Suppressor macrophage treated with lipopolysaccharide for 1 hour (primary cell): ENCODE data around the gene TTF2.
A peak's percentile ranks its signal among the peaks of the same experiment; 100 is the strongest.
"Not testable (repeated sequence)": the region's sequence is repeated elsewhere in the genome, so short reads cannot be mapped to it uniquely, and the experiment has no call there.

Experiments used
- DNase-seq, 3 donors: peaks; one replicate each; pipeline ENCODE4 v3.0.0-alpha.2; 2020 to 2022

Gene TTF2

DNA sequence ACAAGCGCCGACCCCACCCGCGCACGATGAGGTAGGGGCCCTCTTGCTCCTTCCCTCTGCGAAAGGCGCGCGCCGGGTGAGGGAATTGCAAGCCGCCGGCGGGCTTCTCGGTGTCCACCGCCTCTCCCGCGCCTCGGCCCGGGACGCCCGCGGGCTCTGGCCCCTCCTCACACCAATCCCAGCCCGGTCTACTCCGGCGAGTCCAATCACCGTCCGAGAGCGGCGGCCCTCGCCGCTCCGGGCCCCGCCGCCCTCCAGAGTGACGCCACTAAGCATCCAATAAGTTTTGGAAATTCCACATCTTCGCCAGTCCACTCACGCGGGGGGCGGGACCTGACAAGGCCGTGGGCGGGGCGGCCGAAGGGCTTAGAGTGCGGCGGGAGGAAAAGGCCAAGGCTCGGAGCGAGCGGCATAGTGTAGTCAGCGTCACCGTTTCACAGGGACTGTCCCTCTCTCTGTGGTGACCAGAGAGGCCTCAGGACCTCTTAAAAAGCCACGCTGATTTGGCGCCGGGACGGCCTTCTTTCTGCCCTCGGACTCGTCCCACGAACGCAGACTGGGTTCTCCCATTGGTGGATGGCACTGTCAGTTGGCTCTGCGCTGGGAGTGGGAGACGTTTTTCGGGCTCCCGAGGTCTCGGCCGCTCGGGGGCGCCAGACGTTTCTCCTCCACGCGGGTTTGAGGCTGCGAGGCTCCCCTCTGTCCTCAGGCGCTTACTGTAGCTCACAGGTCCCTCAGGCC is 61.6 kb downstream of the TTF2 start, which contains the start of gene TRIM45:
Gene TRIM45, minus strand, starts transcription at position 161 of the 741 bp plus-strand sequence. CDS start 548 bp downstream, outside the sequence.
- peak; percentile 98 to 99 (median 99) for DNase-seq

DNA sequence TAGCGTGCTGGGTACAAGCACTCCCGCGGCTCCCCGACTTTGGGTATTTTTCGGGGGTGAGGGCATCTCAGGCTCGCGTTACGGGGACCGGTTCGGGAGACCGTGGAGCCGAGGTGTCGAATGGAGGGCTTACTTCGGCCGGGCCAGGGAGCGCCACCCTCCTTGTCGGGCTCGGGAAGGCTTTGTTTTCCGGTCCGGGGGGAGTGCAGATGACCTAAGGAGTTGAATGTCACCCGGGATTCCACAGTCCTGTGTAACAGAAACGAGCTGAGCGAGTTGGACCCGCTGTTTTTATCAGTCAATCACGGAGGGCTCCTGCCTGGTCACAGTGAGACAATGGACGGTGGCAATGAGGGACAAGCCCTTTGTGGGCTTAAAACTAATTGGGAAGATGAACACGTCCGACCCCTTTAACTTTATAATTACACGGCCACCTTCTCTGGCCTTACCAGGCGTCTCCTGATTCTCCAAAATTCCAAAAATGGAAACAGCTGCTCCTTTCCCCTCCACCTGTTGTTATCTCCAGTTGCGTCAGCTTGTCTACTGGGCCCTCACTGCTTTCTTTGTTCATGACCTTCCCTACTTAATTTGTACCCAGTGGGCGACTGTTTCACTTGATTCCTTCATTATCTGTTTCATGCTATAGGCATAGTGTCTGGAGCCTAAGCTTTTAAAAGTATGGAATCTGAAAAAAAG is 62.4 kb downstream of the TTF2 start:
- peak in 1 of 3 donors; percentile 2 for DNase-seq

DNA sequence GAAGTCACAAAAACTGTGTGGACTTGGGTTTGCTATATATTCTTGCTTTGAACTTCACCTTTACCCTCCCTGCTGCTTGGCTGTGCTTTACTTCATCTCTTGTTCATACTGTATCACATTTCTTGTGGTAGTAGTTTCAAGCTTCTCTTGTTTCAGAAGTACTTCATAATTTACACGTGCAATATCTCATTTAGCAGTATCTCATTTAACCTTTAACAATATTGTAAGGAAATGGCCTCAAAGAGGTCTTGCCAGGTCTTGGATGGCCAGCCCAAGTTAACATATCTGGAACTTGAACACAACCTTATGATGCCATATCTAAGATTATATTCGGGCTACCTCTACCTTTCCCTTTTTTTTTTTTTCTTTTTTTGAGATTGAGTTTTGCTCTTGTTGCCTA is 63.1 kb downstream of the TTF2 start:
- no peak for DNase-seq

DNA sequence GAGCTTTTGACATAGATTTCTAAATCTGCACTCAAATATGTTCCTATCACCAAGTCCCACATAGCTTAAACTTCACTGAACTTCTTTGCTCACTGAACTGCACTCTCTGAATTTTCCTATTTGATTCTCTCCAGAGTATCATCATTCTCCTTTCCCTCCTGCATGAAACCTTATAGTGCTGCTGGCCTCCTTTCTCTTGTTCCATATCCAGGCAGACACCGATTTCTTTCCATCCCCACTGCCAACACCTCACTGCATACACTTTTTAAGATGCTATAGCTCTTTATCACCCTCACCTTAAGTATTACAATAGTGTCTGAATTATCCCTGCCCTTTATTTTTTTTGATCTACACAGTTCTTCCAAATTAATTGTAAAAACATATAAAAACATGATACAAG is 64.5 kb downstream of the TTF2 start:
- no peak for DNase-seq

DNA sequence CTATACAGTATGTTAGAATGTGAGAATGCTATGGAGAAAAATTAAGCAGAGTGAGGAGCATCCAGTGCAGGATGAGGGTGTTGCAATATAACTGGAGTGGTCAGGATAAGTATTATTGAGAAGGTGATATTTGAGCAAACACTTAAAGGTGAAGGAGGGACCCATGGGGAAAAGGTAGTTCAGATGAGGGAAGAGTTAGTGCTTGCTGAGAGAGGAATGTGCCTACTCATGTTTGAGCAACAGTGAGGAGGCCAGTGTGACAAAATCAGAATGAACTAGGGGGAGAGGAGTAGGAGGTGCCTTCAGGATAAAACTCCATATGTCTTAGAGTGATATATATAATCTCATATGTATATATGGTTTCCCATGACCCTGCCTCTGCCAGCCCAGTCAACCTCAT is 67.7 kb downstream of the TTF2 start:
- no peak for DNase-seq

DNA sequence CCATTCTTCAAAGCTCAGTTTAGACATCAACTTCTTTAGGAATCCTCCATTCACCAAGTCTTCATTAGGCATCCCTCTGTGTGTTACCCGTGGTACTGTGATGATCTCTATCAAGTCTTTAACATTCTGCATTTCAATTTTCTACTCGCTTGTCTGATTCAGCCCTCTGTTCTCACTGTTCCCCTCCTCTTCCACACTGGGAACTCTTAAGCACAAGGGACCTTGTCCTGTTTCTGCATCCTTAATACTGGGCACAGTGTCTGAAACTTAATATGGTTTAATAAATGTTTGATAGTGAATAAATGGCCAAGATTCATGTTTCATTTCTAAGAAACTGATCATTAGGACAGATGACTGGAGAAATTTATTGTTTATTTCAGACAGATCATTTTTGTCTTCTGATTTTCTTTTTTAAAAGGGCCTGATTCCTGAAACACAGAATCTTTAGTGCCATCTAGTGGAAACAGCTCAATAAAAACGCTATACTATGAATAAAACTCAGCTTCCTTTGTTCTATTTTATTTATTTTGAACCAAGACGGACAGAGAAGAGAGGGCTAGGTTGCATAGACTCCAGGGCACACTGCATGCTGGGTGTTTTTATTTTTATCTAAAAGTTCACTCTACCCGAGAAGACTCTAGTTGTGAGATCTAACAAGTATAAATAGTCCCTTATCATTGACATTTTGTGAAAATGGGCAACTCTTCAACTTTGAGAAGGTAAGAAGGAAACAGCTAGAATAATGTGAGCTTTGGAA is 68.4 kb downstream of the TTF2 start:
- DNase-seq = peak; percentile 40 to 72 (median 64)

DNA sequence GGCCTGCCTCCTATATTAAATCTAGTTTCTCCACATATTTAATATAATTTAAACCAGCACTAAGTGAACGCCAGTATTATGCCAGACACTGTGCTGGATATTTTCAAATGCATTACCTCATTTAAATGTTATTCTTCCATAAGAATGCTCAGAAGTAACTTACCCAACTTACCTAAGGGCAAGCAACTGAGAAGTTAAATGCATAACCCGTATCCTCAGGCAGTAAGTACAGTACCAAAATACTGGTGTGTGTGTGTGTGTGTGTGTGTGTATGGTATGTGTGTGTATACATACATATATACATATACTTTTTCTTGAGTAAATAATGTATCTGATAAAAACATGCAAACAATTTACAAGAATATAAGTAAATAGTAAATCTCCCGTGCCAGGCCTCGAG is 70.4 kb downstream of the TTF2 start:
- DNase-seq = no peak

DNA sequence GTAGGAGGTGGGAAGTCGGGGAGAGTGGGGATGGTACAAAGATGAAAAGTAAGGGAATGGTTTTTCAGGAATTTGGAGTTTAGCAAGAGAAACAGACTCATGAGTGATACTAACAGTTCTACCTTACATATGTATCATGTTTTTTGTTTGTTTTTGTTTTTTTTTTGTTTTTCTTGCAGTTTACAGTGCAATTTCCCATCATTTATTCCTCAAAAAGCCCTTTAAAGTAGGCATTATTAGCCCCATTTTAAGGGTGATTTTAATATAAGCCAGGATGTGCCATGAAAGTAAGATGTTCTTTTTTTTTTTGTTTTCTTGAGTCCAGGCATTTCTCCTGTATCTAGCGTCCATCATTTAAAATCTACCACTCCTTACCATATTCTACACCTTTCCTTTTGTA is 75.2 kb downstream of the TTF2 start:
- no peak for DNase-seq

DNA sequence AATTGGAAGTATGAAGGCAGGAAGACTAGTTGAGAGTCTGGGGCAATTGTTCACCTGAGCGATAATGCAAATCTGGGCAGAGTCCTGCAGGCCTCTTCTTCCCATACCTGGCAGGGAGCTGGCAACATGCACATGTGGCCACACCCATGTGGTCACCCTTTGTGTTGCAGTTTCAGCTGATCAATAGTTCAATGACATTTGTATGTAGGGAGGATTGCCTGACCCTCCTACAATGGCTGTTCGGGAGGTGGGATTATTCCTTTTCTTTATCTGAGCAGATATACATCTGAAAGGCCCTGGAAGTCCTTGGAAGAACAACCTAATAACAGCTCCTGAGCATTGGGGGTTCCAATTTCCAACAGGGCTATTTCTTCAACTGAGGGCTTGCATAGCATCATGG is 76.6 kb downstream of the TTF2 start:
- DNase-seq = no peak

DNA sequence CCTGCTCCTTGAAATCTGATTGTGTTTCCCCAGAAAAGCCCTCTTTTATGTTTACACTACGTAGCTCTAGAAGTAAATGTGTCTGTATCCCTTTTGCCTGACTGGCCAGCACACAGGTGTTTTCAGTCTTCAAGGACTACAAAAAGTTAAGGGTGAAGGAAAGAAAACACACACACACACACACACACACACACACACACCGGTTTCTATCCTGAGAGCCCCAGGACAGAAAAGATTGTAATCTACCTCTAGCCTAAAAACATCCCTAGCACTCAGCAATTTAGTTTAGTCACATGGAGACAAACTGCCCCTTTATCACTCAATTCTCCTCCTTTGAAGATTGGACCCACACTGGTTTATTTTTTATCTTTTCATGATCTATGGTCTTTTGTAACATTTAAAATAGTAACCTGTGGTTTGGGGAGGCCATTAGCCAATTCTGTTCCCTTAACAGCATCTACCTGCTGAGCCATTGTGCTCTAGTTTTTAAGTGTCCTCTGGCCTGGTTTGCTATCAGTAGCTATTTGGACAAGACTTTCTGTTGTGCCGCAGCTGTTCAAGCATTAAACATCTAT is 77.2 kb downstream of the TTF2 start:
- no peak for DNase-seq

DNA sequence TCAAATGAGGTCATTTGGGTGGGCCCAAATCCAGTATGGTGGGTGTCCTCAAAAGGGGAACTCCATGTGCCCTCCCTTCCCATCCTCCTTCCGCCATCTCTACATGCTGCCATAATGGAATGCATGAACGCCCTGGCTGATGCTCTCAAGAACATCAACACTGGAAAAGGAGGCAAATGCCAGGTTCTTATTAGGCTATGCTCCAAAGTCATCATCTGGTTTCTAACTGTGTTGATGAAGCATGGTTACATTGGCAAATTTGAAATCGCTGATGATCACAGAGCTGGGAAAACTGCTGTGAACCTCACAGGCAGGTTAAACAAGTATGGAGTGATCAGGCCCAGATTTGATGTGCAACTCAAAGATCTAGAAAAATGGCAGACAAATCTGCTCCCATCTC is 78.0 kb downstream of the TTF2 start:
- no peak for DNase-seq

DNA sequence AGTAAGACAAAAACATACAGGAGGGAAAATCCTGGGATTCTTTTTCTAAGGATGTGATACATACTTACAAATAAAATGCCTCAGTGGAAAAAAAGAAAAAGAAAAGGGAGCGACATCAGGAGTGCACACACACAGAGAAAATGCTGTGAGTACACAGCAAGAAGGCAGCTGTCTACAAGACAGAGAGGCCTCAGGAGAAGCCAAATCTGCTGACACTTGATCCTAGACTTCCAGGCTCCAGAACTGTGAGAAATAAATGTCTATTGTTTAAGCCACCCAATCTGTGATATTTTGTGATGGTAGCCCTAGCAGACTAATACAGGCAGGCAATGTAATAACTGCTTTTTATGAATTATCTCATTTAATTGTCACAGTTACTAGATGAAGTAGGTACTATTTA is 78.4 kb downstream of the TTF2 start:
- no peak for DNase-seq

DNA sequence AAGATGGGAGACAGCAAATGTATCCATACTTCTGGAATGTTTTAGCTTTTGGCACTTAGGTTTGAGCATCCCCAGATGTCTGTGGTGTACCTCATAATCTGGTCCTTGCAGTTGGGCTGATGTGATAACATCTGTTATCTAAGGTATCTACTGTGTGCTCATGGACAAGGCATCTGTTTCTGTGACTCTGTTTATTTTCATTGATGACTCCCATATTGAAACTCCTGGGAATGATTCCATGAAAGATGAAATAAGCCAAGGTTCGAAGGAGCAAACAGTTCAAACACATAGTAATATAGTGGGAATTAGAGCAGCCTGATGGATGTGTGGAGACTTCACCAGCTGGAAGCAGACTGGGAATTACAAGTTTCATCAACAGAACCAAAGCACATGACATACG is 82.1 kb downstream of the TTF2 start:
- no peak for DNase-seq

DNA sequence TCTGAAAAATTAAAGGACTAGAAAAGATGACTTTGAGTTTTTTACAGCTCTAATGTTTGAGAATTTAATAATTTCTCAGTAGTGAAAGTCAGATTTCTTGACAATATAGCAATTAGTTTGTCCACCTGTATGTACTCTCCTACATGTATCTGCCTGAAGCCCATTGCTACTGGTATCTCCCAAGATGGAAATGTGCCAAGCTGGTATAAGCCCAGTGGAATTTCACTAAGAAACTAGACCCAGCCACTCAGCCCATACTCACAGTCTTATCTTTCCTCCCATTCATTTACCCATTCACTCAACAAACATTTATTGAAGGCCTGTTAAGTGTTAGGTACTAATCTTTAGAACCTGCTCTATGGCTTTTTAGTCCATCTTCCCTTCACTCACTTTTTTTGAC is 83.0 kb downstream of the TTF2 start:
- DNase-seq = no peak

DNA sequence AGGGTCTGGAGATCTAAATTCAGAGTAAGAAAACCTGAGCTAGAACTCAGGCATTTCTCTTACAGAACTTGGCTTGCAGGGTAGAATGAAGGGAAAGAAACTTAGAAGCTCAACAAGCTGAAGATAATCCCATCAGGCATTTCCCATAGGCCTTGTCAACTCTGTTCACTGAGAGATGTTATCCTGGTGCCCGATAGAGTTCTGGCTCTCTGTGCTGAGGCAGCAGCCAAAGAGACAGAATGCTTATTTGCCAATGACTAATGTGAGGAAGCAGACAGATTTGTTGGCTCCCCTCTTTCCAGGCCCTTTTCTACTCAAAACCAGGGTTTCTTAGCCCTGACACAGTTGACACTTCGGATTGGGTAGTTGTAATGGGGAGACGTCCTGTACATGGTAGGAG is 83.7 kb downstream of the TTF2 start:
- DNase-seq = no peak

DNA sequence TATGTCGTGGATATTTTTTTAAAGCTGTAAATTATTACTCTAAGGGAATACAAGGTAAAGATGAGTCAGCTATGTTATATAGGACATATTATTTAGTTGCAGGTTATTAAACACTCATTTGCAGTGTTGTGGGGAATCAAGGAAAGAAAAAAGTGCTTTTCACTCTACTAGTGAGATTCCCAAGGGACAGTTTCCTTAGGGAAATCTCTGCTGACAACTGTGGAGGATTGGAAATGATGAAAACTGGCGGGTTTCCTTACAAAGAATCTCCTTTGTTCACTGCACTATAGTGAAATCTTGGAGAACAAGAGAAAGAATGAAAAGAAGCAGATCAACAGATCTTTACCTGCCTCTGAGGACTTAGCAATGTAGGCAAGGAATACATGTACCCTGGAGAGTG is 85.9 kb downstream of the TTF2 start:
- no peak for DNase-seq

DNA sequence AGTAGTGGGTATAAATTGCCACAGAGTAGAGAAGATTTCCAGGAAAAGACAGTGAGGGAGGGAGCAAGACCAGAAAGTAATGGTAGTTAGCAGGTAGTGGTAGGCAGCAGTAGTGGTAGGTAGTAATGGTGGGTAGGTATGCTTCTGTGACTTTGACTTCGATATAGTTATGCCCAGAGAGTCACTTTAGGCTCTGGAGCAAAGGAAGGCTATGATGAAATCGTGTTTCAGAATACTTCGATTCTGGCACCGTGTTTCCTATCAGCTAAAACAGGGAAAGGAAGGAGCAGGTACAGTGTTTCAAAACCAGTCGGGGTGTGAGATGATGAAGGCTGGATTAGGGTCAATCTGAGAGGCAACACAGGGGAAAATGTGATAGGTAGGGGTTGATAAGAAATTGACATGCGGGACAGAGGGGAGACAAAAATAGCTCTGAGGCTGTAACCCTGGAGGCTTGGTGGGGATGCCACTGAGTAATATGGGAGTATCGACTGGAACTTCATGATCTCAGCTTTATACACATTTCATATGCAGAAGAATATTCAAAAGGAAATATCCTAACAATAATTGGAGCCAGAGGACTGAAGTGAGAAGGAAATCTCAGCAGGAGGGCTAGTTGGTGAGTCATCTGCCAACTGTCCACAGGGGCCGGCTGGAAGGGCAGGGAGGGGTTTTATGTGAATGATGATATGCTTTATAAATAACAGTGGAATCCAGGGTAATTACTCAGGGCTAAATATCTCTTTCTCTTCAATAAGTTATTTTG is 86.6 kb downstream of the TTF2 start:
- DNase-seq = peak in 1 of 3 donors; percentile 5

DNA sequence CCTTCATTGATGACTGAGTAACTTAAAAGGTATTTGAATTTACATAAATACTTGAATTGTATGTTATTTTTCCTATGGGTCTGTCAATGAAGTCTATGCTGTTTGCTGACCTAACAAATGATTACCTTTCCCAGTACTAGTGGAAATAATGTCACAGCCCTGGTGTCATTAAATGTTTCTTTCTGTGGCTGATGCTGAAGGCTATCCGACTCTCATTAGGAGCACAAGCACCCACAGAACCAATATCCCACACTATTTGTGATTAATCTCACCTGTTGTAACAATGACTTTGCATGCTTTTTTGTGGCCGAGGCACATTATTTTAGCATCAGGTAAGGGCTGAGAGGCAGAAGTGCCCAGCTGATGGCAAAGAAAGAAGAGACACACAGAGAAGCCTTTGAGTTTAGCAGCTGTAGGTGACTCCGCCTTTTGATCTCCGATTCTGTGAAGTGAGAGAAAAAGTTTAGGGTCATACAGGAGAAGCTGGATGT is 87.3 kb downstream of the TTF2 start:
- DNase-seq = no peak

DNA sequence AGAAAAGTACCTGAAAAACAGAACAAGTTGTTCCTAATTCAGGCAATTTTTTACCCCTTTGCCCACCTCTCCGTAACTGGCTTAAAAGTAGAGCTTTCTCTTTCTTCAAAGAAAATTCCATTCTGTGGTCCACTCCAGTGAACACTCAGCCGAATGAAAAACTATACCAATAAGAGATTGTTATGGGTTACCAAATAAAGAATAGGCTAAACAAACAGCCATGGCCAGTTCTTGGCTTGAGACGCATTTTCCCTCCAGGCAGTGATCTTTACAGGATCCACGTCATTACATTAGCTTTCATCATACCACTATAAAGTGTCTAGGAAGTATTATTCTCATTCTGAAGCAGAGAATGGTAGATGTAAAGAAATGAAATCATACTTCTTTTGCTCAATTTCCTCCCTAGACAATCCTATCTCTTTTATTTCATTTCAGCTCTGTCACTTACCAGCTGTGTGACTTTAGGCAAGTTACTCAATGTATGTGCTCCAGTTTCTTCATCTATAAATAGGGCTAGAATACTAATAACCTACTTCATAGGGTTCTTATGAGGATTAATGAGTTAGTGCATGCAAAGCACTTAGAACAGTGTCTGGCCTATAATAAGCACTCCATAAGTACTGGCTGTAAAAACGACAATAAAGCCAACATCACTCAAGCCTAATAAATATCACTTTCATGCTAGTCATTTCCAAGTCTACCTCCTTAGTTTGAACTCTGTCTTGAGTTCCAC is 87.9 kb downstream of the TTF2 start:
- no peak for DNase-seq

DNA sequence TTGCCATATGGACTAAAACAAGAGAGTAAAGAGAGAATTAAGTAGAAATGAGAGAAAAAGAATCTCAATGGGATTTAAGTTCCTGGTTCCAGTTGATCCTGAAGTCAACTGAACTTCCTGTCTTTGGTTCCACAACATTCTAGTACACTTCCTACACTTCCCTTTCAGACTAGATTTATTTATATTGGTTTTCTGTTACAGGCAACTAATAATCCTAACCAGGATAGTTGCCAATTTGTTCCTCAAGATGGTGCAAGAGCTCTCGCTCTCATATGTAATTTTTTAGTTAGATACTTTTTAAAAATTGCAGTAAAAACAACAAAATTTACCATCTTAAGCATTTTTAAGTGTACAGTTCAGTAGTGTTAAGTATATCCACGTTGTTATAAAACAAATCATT is 90.2 kb downstream of the TTF2 start:
- no peak for DNase-seq

DNA sequence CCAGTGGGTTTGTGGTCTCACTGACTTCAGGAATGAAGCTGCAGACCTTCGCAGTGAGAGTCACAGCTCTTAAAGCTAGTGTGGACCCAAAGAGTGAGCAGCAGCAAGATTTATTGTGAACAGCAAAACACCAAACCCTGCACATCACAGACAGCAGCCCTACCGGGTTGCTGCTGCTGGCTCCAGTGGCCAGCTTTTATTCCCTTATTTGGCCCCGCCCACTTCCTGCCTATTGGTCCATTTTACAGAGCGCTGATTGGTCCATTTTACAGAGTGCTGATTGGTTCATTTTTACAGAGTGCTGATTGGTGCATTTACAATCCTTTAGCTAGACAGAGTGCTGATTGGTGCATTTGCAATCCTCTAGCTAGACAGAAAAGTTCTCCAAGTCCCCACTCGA is 91.2 kb downstream of the TTF2 start:
- DNase-seq = not testable (repeated sequence)
